Inferior parietal cortex (tissue), 1 donor: ENCODE data around the gene ERCC6L2.

Source experiments
- DNase-seq: peaks from one replicate; pipeline ENCODE4 v3.0.0-alpha.2; 2016; ENCODE audit errors: extremely low spot score

Gene ERCC6L2

GRCh38 chr9:95862343-95862742, 13.1 kb upstream of the ERCC6L2 start:
- no peak for DNase-seq

- no peak for DNase-seq
Observed at GRCh38 chr9:95864852-95865580, 10.5 kb upstream of the ERCC6L2 start.

GRCh38 chr9:95870352-95870751, 5.1 kb upstream of the ERCC6L2 start:
- DNase-seq = no peak

GRCh38 chr9:95870906-95871305, 4.6 kb upstream of the ERCC6L2 start:
- DNase-seq = no peak

GRCh38 chr9:95874303-95874988, 1.0 kb upstream of the ERCC6L2 start:
- DNase-seq = no peak

GRCh38 chr9:95874989-95875304, 544 bp upstream of the ERCC6L2 start:
- DNase-seq = peak; percentile 57

GRCh38 chr9:95876138-95876444, 600 bp downstream of the ERCC6L2 start:
- DNase-seq = no peak

GRCh38 chr9:95876595-95876994, 1.1 kb downstream of the ERCC6L2 start:
- DNase-seq = peak; percentile 11

GRCh38 chr9:95877984-95878383, 2.5 kb downstream of the ERCC6L2 start:
- DNase-seq = no peak

- no peak for DNase-seq
Observed at GRCh38 chr9:95879591-95879990, 4.1 kb downstream of the ERCC6L2 start.

- DNase-seq = no peak
Observed at GRCh38 chr9:95880021-95880690, 4.7 kb downstream of the ERCC6L2 start.

- DNase-seq = no peak
Observed at GRCh38 chr9:95887926-95888497, 12.5 kb downstream of the ERCC6L2 start.

- no peak for DNase-seq
Observed at GRCh38 chr9:95890594-95890993, 15.1 kb downstream of the ERCC6L2 start.

- no peak for DNase-seq
Observed at GRCh38 chr9:95891067-95891671, 15.7 kb downstream of the ERCC6L2 start.

- DNase-seq = no peak
Observed at GRCh38 chr9:95892690-95893089, 17.2 kb downstream of the ERCC6L2 start.

GRCh38 chr9:95896580-95896979, 21.1 kb downstream of the ERCC6L2 start:
- DNase-seq = no peak

- no peak for DNase-seq
Observed at GRCh38 chr9:95901506-95901905, 26.0 kb downstream of the ERCC6L2 start.

- DNase-seq = no peak
Observed at GRCh38 chr9:95903398-95903797, 27.9 kb downstream of the ERCC6L2 start.

GRCh38 chr9:95907794-95908193, 32.3 kb downstream of the ERCC6L2 start:
- DNase-seq = no peak

GRCh38 chr9:95910023-95910707, 34.7 kb downstream of the ERCC6L2 start:
- DNase-seq = no peak

GRCh38 chr9:95910770-95911340, 35.4 kb downstream of the ERCC6L2 start:
- DNase-seq = no peak

- DNase-seq = no peak
Observed at GRCh38 chr9:95912773-95913172, 37.3 kb downstream of the ERCC6L2 start.
